Measurements from ENCODE around the gene CYFIP2. TPM values are rescaled to one million over a fixed set of nuclear protein-coding genes. Genes with fewer than 3 reads are reported as not detected.

CYFIP2 gene
- total RNA-seq, 1 experiment from 2014 or later, result 74.7 TPM

- no peak overlapping the region for H3K4ac ChIP-seq (ENCODE audit: low read depth, low read length)
- no peak overlapping the region for H2AK5ac ChIP-seq (ENCODE audit: insufficient read length, low read length)
- WGBS (ENCODE audit: extremely low coverage, insufficient read length, low lambda C conversion rate), result no CpG with 5 or more reads among the region's 3 CpGs
- no peak overlapping the region for H2BK120ac ChIP-seq (ENCODE audit: low read depth, low read length, poor library complexity, severe bottlenecking)
- no peak overlapping the region for H2BK5ac ChIP-seq (ENCODE audit: insufficient read length, low read length)
- H3K9me3 ChIP-seq (ENCODE audit: control insufficient read depth, low read depth, low read length), result no peaks in the 10 kb centered on the region
- H3T11ph ChIP-seq (ENCODE audit: low read length), result no peak overlapping the region
- H2BK20ac ChIP-seq (ENCODE audit: low read depth, low read length, poor library complexity, severe bottlenecking), result no peak overlapping the region
- H3K23me2 ChIP-seq (ENCODE audit: insufficient read length, low read depth, low read length, poor library complexity, severe bottlenecking), result no peaks in the 10 kb centered on the region
- peaks cover 0 to 2% (median 0%) of the 10 kb centered on the region in 3 experiments; a peak in 1 of 7 replicates for H3K36me3 Mint-ChIP-seq (ENCODE audit: insufficient read depth in 1 of 3, low read depth in 3 of 3)
- no peak overlapping the region for H4K5ac ChIP-seq (ENCODE audit: insufficient read length, low read depth, low read length)
- no peak overlapping the region for H2BK15ac ChIP-seq (ENCODE audit: low read depth, low read length)
- no peak overlapping the region for H3K4me3 Mint-ChIP-seq
- H4K20me1 ChIP-seq (ENCODE audit: control insufficient read depth, insufficient read depth, insufficient read length), result no peaks in the 10 kb centered on the region
- no peak overlapping the region for H3K27ac Mint-ChIP-seq
- peaks cover 3% of the 10 kb centered on the region for H3K79me1 ChIP-seq (ENCODE audit: insufficient read depth, low read depth, low read length, poor library complexity, severe bottlenecking)
- no peak overlapping the region for H3K4me2 ChIP-seq (ENCODE audit: insufficient read depth, insufficient read length, low read length)
- no peak overlapping the region for H3K18ac ChIP-seq (ENCODE audit: insufficient read length, low read depth, low read length)
- H4K8ac ChIP-seq (replicated peaks; ENCODE audit: insufficient read length, low read depth, low read length), result no peak overlapping the region
- no peak overlapping the region for H3K27ac ChIP-seq (ENCODE audit: insufficient read length, low read depth, low read length)
- no peak overlapping the region for H4K91ac ChIP-seq (ENCODE audit: insufficient read length, low read depth, low read length)
- no peak overlapping the region for H3K14ac ChIP-seq (ENCODE audit: insufficient read depth, low read length)
- no peak overlapping the region for H2BK12ac ChIP-seq (ENCODE audit: insufficient read length, low read depth, low read length)
- H3K9me3 Mint-ChIP-seq, result no peaks in the 10 kb centered on the region
- H3K4me1 ChIP-seq (ENCODE audit: insufficient read depth, low read length), result no peaks in the 10 kb centered on the region
- no peaks in the 10 kb centered on the region for H3K27me3 Mint-ChIP-seq (ENCODE audit: low read depth)
- H3K79me2 ChIP-seq (ENCODE audit: insufficient read depth, low read length), result peaks cover 3% of the 10 kb centered on the region; the same call in 1 of the 2 replicates
- no peak for TF ChIP-seq CTCF (conservative IDR thresholded peaks at IDR 0.05)
- no peak for DNase-seq
- H2AFZ ChIP-seq (ENCODE audit: low read length), result no peak overlapping the region
- H3K4me1 Mint-ChIP-seq, result peaks cover 9 to 17% of the 10 kb centered on the region in 2 experiments; a peak in 3 of 4 replicates
- no peaks in the 10 kb centered on the region for H3K27me3 ChIP-seq (ENCODE audit: insufficient read depth, low read length)
- H3K23ac ChIP-seq (ENCODE audit: insufficient read length, low read depth, low read length), result no peak overlapping the region
- no peak overlapping the region for H3K9ac ChIP-seq (ENCODE audit: extremely low read depth, insufficient read length, low read length)
- H3K56ac ChIP-seq (ENCODE audit: insufficient read length, low read depth, low read length), result no peak overlapping the region
Observed at GRCh38 chr5:157280927-157281326, 15.0 kb downstream of the CYFIP2 start.
